H1 (cell line): ENCODE results near the gene DIAPH1.

Experiments
- CHD2 ChIP-seq: IDR thresholded peaks from 2 replicates; pipeline ENCODE4 v1.6.1; 2012; ENCODE audit warnings: low read length, improper control_type of control experiment
- CTCF ChIP-seq, 3 experiments: IDR thresholded peaks; 1 replicate in 2 of 3; 2 replicates in 1 of 3; pipeline versions ENCODE4 v1.5.1 to v1.6.1; 2011; ENCODE audit warnings: low read length in 3 of 3, mild to moderate bottlenecking in 3 of 3, inconsistent platforms in 2 of 3, low read depth in 1 of 3, moderate library complexity in 1 of 3; ENCODE audit not compliant: insufficient read depth in 1 of 3; ENCODE audit errors: control extremely low read depth in 1 of 3
- EP300 ChIP-seq, 2 experiments: IDR thresholded peaks; 1 replicate in 1 of 2; 2 replicates in 1 of 2; pipeline ENCODE4 v1.6.1; 2011 to 2012; ENCODE audit warnings: low read depth in 2 of 2, low read length in 2 of 2, mild to moderate bottlenecking in 2 of 2, borderline replicate concordance in 1 of 2, inconsistent platforms in 1 of 2, moderate library complexity in 1 of 2
- POLR2A ChIP-seq, 2 experiments: IDR thresholded peaks; 1 replicate in 1 of 2; 2 replicates in 1 of 2; pipeline ENCODE4 v1.6.1; 2011; ENCODE audit warnings: low read depth in 2 of 2, low read length in 2 of 2, mild to moderate bottlenecking in 2 of 2; ENCODE audit errors: control extremely low read depth in 1 of 2
- ZNF274 ChIP-seq: IDR thresholded peaks from 2 replicates; pipeline ENCODE4 v1.7.0; 2012; ENCODE audit warnings: low read length, borderline replicate concordance; ENCODE audit errors: extremely low read depth

- TF ChIP-seq CTCF (IDR thresholded peaks at IDR 0.05; ENCODE audit: control extremely low read depth in 1 of 3, insufficient read depth in 1 of 3, low read depth in 1 of 3, low read length in 3 of 3) (no peak), CHD2 (no peak), ZNF274 (no peak), EP300 (IDR thresholded peaks at IDR 0.05; ENCODE audit: borderline replicate concordance in 1 of 2, low read depth in 2 of 2, low read length in 2 of 2) (no peak), POLR2A (IDR thresholded peaks at IDR 0.05; ENCODE audit: control extremely low read depth in 1 of 2, low read depth in 2 of 2, low read length in 2 of 2) (no peak)
Measured at GRCh38 chr5:141636106-141636412, 17.3 kb upstream of the DIAPH1 start.
